Activated CD4-positive, alpha-beta memory T cell treated with anti-CD3 and anti-CD28 coated beads, Interleukin-2, amount 10 ng/mL, durations not matched to agents 7 days and 5 days (primary cell): ENCODE data around the gene NRF1. TPM values are rescaled to one million over a fixed set of nuclear protein-coding genes. Genes with fewer than 3 reads are reported as not detected.
"Not testable (repeated sequence)": the region's sequence is repeated elsewhere in the genome, so short reads cannot be mapped to it uniquely, and the experiment has no call there.

Source experiments
- CTCF ChIA-PET: fragments of 350-600 bp; sonication (Branson Sonifier 250); formaldehyde crosslinking; loops from one replicate; lab custom pipeline; 2021; ENCODE audit warnings: antibody characterized with exemption, inconsistent platforms; lab: Charles Lee
- POLR2A ChIA-PET: fragments of 350-600 bp; sonication (Branson Sonifier 250); formaldehyde crosslinking; loops from one replicate; lab custom pipeline; 2021; ENCODE audit warnings: antibody characterized with exemption; lab: Charles Lee
- DNase-seq: peaks from one replicate; pipeline ENCODE4 v3.0.0-alpha.2; 2020
- H3K27ac Mint-ChIP-seq: one replicate; pipeline ENCODE4 v1.8.0; 2021; ENCODE audit warnings: mild to moderate bottlenecking, mixed read lengths
- H3K27me3 Mint-ChIP-seq: one replicate; pipeline ENCODE4 v1.8.0; 2021; ENCODE audit warnings: mixed read lengths
- H3K36me3 Mint-ChIP-seq: one replicate; pipeline ENCODE4 v1.8.0; 2021; ENCODE audit warnings: low read depth, mixed read lengths
- H3K4me1 Mint-ChIP-seq: one replicate; pipeline ENCODE4 v1.8.0; 2021; ENCODE audit warnings: mixed read lengths
- H3K4me3 Mint-ChIP-seq: one replicate; pipeline ENCODE4 v1.8.0; 2021; ENCODE audit warnings: mild to moderate bottlenecking, mixed read lengths
- H3K9me3 Mint-ChIP-seq: one replicate; pipeline ENCODE4 v1.8.0; 2021; ENCODE audit warnings: mixed read lengths
- total RNA-seq, 2 experiments: library from RNA; stranded (reverse); gene quantifications; one replicate each; pipeline ENCODE4 v1.2.3, GENCODE V29; 2021

NRF1 gene
- 10 to 100 TPM; 21.9 to 24.7 TPM for total RNA-seq

GRCh38 chr7:129611246-129612111 is at the start of gene NRF1:
TSS of gene NRF1 (plus strand) at chr7:129611720. CDS start at chr7:129657352, 45,632 bp downstream.
- H3K27ac Mint-ChIP-seq: peak within 1 kb of the TSS; percentile 86
- H3K36me3 Mint-ChIP-seq: peaks cover 24% of the 10 kb centered on the region
- DNase-seq: peak; percentile 91
- H3K4me1 Mint-ChIP-seq: peaks cover 58% of the 10 kb centered on the region
- POLR2A ChIA-PET: interaction anchor here (0.6 to 3.0 kb wide), 15 partner anchors 9 to 1585 kb away, joined by 3 to 19 read pairs (median 5); partner anchors contain the start of gene STRIP2
- H3K27me3 Mint-ChIP-seq: no peaks in the 10 kb centered on the region
- H3K4me3 Mint-ChIP-seq: peak within 1 kb of the TSS; percentile 97
- CTCF ChIA-PET: interaction anchor here (0.6 to 1.8 kb wide), 10 partner anchors 10 to 399 kb away, joined by 3 to 12 read pairs (median 4); no protein-coding TSS in a partner anchor
- H3K9me3 Mint-ChIP-seq: no peaks in the 10 kb centered on the region

- CTCF ChIA-PET, DNase-seq, POLR2A ChIA-PET, H3K9me3 Mint-ChIP-seq, H3K27ac Mint-ChIP-seq, H3K36me3 Mint-ChIP-seq, H3K4me3 Mint-ChIP-seq, H3K4me1 Mint-ChIP-seq: not testable (repeated sequence)
- peaks cover 25% of the 10 kb centered on the region for H3K27me3 Mint-ChIP-seq
Observed at GRCh38 chr7:129566323-129566722, 45.2 kb upstream of the NRF1 start.

- H3K27ac Mint-ChIP-seq: no peak overlapping the region
- peaks cover 3% of the 10 kb centered on the region for H3K4me1 Mint-ChIP-seq
- peaks cover 27% of the 10 kb centered on the region for H3K27me3 Mint-ChIP-seq
- H3K9me3 Mint-ChIP-seq: peaks cover 3% of the 10 kb centered on the region
- H3K4me3 Mint-ChIP-seq: no peak overlapping the region
- ChIA-PET POLR2A (no interaction called here), CTCF (interaction anchor here (0.6 to 0.8 kb wide), 2 partner anchors 275 to 404 kb away, joined by 3 read pairs; no protein-coding TSS in a partner anchor)
- peaks cover 6% of the 10 kb centered on the region for H3K36me3 Mint-ChIP-seq
- DNase-seq: no peak
Observed at GRCh38 chr7:129567377-129567776, 44.1 kb upstream of the NRF1 start.

- CTCF ChIA-PET: no interaction called here
- Mint-ChIP-seq H3K4me3 (no peak overlapping the region), H3K36me3 (peaks cover 6% of the 10 kb centered on the region), H3K4me1 (peaks cover 3% of the 10 kb centered on the region), H3K27me3 (peaks cover 24% of the 10 kb centered on the region), H3K27ac (no peak overlapping the region), H3K9me3 (peaks cover 3% of the 10 kb centered on the region)
- POLR2A ChIA-PET: no interaction called here
- no peak for DNase-seq
Observed at GRCh38 chr7:129568240-129568639, 43.3 kb upstream of the NRF1 start.

- H3K9me3 Mint-ChIP-seq: peaks cover 3% of the 10 kb centered on the region
- no peak overlapping the region for H3K27ac Mint-ChIP-seq
- CTCF ChIA-PET: interaction anchor here (0.7 kb wide), 1 partner anchor 74 kb away, joined by 3 read pairs; no protein-coding TSS in a partner anchor
- peaks cover 24% of the 10 kb centered on the region for H3K27me3 Mint-ChIP-seq
- H3K4me1 Mint-ChIP-seq: peaks cover 3% of the 10 kb centered on the region
- DNase-seq: no peak
- POLR2A ChIA-PET: no interaction called here
- peaks cover 6% of the 10 kb centered on the region for H3K36me3 Mint-ChIP-seq
- no peak overlapping the region for H3K4me3 Mint-ChIP-seq
Observed at GRCh38 chr7:129569326-129569725, 42.2 kb upstream of the NRF1 start.

GRCh38 chr7:129569811-129570215 is 41.7 kb upstream of the NRF1 start:
- peaks cover 21% of the 10 kb centered on the region for H3K27me3 Mint-ChIP-seq
- H3K27ac Mint-ChIP-seq: no peak overlapping the region
- H3K36me3 Mint-ChIP-seq: peaks cover 6% of the 10 kb centered on the region
- DNase-seq: no peak
- no peak overlapping the region for H3K4me3 Mint-ChIP-seq
- CTCF ChIA-PET: interaction anchor here (0.7 kb wide), 1 partner anchor 73 kb away, joined by 3 read pairs; no protein-coding TSS in a partner anchor
- H3K9me3 Mint-ChIP-seq: peaks cover 3% of the 10 kb centered on the region
- peaks cover 3% of the 10 kb centered on the region for H3K4me1 Mint-ChIP-seq
- POLR2A ChIA-PET: no interaction called here

GRCh38 chr7:129571201-129571600 is 40.3 kb upstream of the NRF1 start:
- Mint-ChIP-seq H3K36me3 (peaks cover 6% of the 10 kb centered on the region), H3K9me3 (peaks cover 3% of the 10 kb centered on the region), H3K27ac (no peak overlapping the region), H3K4me1 (peaks cover 3% of the 10 kb centered on the region), H3K27me3 (peaks cover 20% of the 10 kb centered on the region), H3K4me3 (no peak overlapping the region)
- CTCF ChIA-PET: no interaction called here
- POLR2A ChIA-PET: no interaction called here
- no peak for DNase-seq

- peaks cover 3% of the 10 kb centered on the region for H3K4me1 Mint-ChIP-seq
- H3K36me3 Mint-ChIP-seq: peaks cover 3% of the 10 kb centered on the region
- no peak overlapping the region for H3K27ac Mint-ChIP-seq
- DNase-seq: no peak
- ChIA-PET CTCF (no interaction called here), POLR2A (no interaction called here)
- peaks cover 6% of the 10 kb centered on the region for H3K9me3 Mint-ChIP-seq
- no peak overlapping the region for H3K4me3 Mint-ChIP-seq
- peaks cover 17% of the 10 kb centered on the region for H3K27me3 Mint-ChIP-seq
Observed at GRCh38 chr7:129572205-129572604, 39.3 kb upstream of the NRF1 start.

- POLR2A ChIA-PET: no interaction called here
- Mint-ChIP-seq H3K9me3 (peaks cover 12% of the 10 kb centered on the region), H3K4me1 (peaks cover 3% of the 10 kb centered on the region), H3K4me3 (no peak overlapping the region), H3K27ac (no peak overlapping the region), H3K36me3 (no peaks in the 10 kb centered on the region), H3K27me3 (peaks cover 9% of the 10 kb centered on the region)
- CTCF ChIA-PET: no interaction called here
- no peak for DNase-seq
Observed at GRCh38 chr7:129574487-129574886, 37.0 kb upstream of the NRF1 start.

- ChIA-PET POLR2A (no interaction called here), CTCF (no interaction called here)
- no peak for DNase-seq
- Mint-ChIP-seq H3K27me3 (peaks cover 11% of the 10 kb centered on the region), H3K36me3 (no peaks in the 10 kb centered on the region), H3K4me1 (no peaks in the 10 kb centered on the region), H3K4me3 (no peak overlapping the region), H3K9me3 (peaks cover 12% of the 10 kb centered on the region), H3K27ac (no peak overlapping the region)
Observed at GRCh38 chr7:129575699-129576098, 35.8 kb upstream of the NRF1 start.

- Mint-ChIP-seq H3K4me3 (no peak overlapping the region), H3K9me3 (peaks cover 12% of the 10 kb centered on the region), H3K27ac (no peak overlapping the region), H3K4me1 (no peaks in the 10 kb centered on the region), H3K27me3 (peaks cover 12% of the 10 kb centered on the region), H3K36me3 (no peaks in the 10 kb centered on the region)
- POLR2A ChIA-PET: no interaction called here
- CTCF ChIA-PET: no interaction called here
- DNase-seq: no peak
Observed at GRCh38 chr7:129576138-129576537, 35.4 kb upstream of the NRF1 start.

- no peak for DNase-seq
- H3K9me3 Mint-ChIP-seq: peaks cover 12% of the 10 kb centered on the region
- no peaks in the 10 kb centered on the region for H3K36me3 Mint-ChIP-seq
- no peak overlapping the region for H3K27ac Mint-ChIP-seq
- H3K27me3 Mint-ChIP-seq: peaks cover 7% of the 10 kb centered on the region
- H3K4me3 Mint-ChIP-seq: no peak overlapping the region
- ChIA-PET CTCF (no interaction called here), POLR2A (no interaction called here)
- no peaks in the 10 kb centered on the region for H3K4me1 Mint-ChIP-seq
Observed at GRCh38 chr7:129578829-129579228, 32.7 kb upstream of the NRF1 start.

- H3K4me3 Mint-ChIP-seq, POLR2A ChIA-PET, CTCF ChIA-PET: not testable (repeated sequence)
Observed at GRCh38 chr7:129586179-129586578, 25.3 kb upstream of the NRF1 start.

More at GRCh38 chr7:129586179-129586578, 25.3 kb upstream of the NRF1 start:
- H3K27me3 Mint-ChIP-seq, H3K27ac Mint-ChIP-seq, H3K4me1 Mint-ChIP-seq, DNase-seq: not testable (repeated sequence)
- Mint-ChIP-seq H3K9me3 (peaks cover 29% of the 10 kb centered on the region), H3K36me3 (peaks cover 17% of the 10 kb centered on the region)
